Fibroblast of the aortic adventitia (primary cell): Measurements from ENCODE around the gene TKFC. TPM values are rescaled to one million over a fixed set of nuclear protein-coding genes. Genes with fewer than 3 reads are reported as not detected.
A peak's percentile ranks its signal among the peaks of the same experiment; 100 is the strongest.

Experiments
- DNase-seq: peaks from one replicate; pipeline ENCODE4 v3.0.0-alpha.2; 2010; ENCODE audit warnings: low read depth
- H3K4me3 ChIP-seq: 2 replicates; pipeline ENCODE4 v1.5.1; 2011; ENCODE audit warnings: low read depth, mild to moderate bottlenecking, control low read depth, low read length, moderate library complexity
- total RNA-seq: library from RNA; depleted of rRNA; stranded (reverse); fragments of >200 nt; gene quantifications from 2 replicates; pipeline ENCODE4 v1.2.3, GENCODE V29; 2012; ENCODE audit warnings: low replicate concordance
- TF ChIP-seq, protein P1 (sequence below): IDR thresholded peaks from 2 replicates; pipeline ENCODE4 v1.5.1; 2011; ENCODE audit warnings: mild to moderate bottlenecking, low read length, control low read depth, inconsistent platforms; ENCODE audit not compliant: insufficient read depth

The TKFC gene
- total RNA-seq, 1 donor: 17.6 TPM

DNA sequence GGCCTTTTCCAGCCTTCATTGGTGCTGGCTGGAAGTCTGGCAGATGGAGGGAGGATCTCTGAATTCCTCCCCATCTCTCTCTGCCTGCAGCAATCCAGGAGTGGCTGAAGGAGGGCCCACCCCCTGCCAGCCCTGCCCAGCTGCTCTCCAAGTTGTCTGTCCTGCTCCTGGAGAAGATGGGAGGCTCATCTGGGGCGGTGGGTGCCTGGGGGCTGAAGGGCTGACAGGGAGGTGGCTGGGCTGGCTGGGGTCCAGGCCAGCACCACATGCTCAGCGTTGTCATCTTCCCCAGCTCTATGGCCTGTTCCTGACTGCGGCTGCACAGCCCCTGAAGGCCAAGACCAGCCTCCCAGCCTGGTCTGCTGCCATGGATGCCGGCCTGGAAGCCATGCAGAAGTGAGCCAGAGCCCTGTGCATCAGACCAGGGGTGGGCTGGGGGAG, 12.2 kb downstream of the TKFC start:
- no peak overlapping the region for H3K4me3 ChIP-seq
- TF ChIP-seq, protein P1, sequence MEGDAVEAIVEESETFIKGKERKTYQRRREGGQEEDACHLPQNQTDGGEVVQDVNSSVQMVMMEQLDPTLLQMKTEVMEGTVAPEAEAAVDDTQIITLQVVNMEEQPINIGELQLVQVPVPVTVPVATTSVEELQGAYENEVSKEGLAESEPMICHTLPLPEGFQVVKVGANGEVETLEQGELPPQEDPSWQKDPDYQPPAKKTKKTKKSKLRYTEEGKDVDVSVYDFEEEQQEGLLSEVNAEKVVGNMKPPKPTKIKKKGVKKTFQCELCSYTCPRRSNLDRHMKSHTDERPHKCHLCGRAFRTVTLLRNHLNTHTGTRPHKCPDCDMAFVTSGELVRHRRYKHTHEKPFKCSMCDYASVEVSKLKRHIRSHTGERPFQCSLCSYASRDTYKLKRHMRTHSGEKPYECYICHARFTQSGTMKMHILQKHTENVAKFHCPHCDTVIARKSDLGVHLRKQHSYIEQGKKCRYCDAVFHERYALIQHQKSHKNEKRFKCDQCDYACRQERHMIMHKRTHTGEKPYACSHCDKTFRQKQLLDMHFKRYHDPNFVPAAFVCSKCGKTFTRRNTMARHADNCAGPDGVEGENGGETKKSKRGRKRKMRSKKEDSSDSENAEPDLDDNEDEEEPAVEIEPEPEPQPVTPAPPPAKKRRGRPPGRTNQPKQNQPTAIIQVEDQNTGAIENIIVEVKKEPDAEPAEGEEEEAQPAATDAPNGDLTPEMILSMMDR: no peak
- DNase-seq: peak; percentile 46

DNA sequence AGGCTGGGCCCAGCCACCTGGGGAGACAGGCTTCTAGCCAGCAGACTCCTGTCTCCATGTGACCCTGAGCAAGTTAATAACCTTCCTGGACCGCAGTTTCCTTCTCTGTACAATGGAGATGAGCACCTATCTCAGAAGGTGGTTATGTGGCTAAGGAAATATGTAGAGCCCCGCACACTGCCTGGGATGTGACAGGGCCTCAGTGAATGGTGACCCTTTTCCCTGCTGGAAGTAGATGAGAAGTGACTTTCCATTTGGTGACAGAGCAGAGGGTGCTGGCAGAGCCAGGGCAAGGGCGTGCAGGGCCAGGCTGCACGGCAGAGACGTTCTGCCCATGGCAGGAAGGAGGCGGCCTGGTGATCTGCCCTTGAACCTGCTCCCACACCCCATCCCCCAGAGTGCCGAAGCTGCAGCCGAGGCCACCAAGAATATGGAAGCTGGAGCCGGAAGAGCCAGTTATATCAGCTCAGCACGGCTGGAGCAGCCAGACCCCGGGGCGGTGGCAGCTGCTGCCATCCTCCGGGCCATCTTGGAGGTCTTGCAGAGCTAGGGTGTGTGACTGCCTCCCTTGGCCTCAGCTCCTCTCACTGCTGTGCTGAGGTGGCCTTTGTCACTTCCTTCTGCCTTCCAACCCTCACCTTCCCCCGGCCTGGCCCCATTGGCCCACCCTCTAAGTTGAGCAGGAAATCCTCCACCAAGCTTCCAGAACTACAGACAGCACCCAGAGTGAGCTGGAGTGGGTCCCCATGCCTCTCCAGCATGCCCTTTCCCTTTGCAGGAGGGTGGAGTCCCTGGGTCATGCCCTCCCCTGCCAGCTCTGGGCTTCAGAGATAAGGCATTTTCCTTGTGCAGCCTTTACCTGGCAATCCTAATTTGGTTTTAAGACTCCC, 13.2 kb downstream of the TKFC start:
- TF ChIP-seq, protein P1: no peak
- DNase-seq: no peak
- H3K4me3 ChIP-seq: no peak overlapping the region

GRCh38 chr11:61347916-61348461, 15.0 kb downstream of the TKFC start:
- DNase-seq: peak; percentile 27
- TF ChIP-seq, protein P1: no peak
- H3K4me3 ChIP-seq: no peak overlapping the region

- TF ChIP-seq, protein P1: no peak
- no peak for DNase-seq
- no peak overlapping the region for H3K4me3 ChIP-seq
Measured at GRCh38 chr11:61349189-61349751, 16.2 kb downstream of the TKFC start.

- DNase-seq: no peak
- TF ChIP-seq, protein P1: no peak
- H3K4me3 ChIP-seq: no peak overlapping the region
Measured at GRCh38 chr11:61349916-61350315, 16.9 kb downstream of the TKFC start.

- TF ChIP-seq, protein P1: no peak
- H3K4me3 ChIP-seq: no peak overlapping the region
- DNase-seq: no peak
Measured at GRCh38 chr11:61350336-61350735, 17.3 kb downstream of the TKFC start.
